PC-9 (cell line): Measurements from ENCODE around the gene ASMT. TPM values are rescaled to one million over a fixed set of nuclear protein-coding genes. Genes with fewer than 3 reads are reported as not detected.
"Not testable (repeated sequence)": the region's sequence is repeated elsewhere in the genome, so short reads cannot be mapped to it uniquely, and the experiment has no call there.

ENCODE experiments used
- BruUV-seq: library from RNA; stranded (reverse); fragments of 400-500 nt; replicated peaks from 2 replicates; lab custom pipeline; 2021; lab: Mats Ljungman, UMichigan
- CTCF ChIA-PET: fragments of 300-600 bp; sonication (Branson Sonifier 250); formaldehyde crosslinking; loops from one replicate; lab custom pipeline; 2022; ENCODE audit warnings: antibody characterized with exemption; lab: Charles Lee
- POLR2A ChIA-PET: fragments of 300-600 bp; sonication (Branson Sonifier 250); formaldehyde crosslinking; loops from one replicate; lab custom pipeline; 2022; ENCODE audit warnings: antibody characterized with exemption; ENCODE audit not compliant: unreplicated experiment; lab: Charles Lee
- DNase-seq, 2 experiments: peaks; one replicate each; pipeline versions ENCODE4 v3.0.0 to v3.0.0-alpha.2; 2015 to 2022; ENCODE audit warnings: mixed read lengths in 1 of 2
- H2AFZ ChIP-seq: fragments of 200-600 bp; sonication (generic); 2 replicates; pipeline ENCODE4 v1.8.1; 2017; ENCODE audit warnings: antibody characterized with exemption
- H3F3A ChIP-seq: fragments of 200-600 bp; sonication (generic); 2 replicates; pipeline ENCODE4 v1.8.1; 2017; ENCODE audit warnings: antibody characterized with exemption, mild to moderate bottlenecking, low read depth; ENCODE audit not compliant: insufficient read depth
- H3K27ac ChIP-seq: fragments of 200-600 bp; sonication (generic); 2 replicates; pipeline ENCODE4 v1.6.1; 2016; ENCODE audit warnings: mixed run types
- H3K27me3 ChIP-seq: fragments of 200-600 bp; sonication (generic); 2 replicates; pipeline ENCODE4 v1.6.1; 2016; ENCODE audit warnings: low read depth, mixed run types; ENCODE audit not compliant: insufficient read depth
- H3K36me3 ChIP-seq: fragments of 200-600 bp; sonication (generic); 2 replicates; pipeline ENCODE4 v1.6.1; 2016; ENCODE audit warnings: low read depth, mixed run types
- H3K4me1 ChIP-seq: fragments of 200-600 bp; sonication (generic); replicated peaks from 2 replicates; pipeline ENCODE4 v1.6.1; 2016; ENCODE audit warnings: mixed run types; ENCODE audit not compliant: insufficient read depth
- H3K4me2 ChIP-seq: fragments of 200-600 bp; sonication (generic); 2 replicates; pipeline ENCODE4 v1.6.1; 2017; ENCODE audit warnings: mixed run types
- H3K4me3 ChIP-seq: fragments of 200-600 bp; sonication (generic); 2 replicates; pipeline ENCODE4 v1.6.1; 2016; ENCODE audit warnings: mixed run types
- H3K79me2 ChIP-seq: fragments of 200-600 bp; sonication (generic); 2 replicates; pipeline ENCODE4 v1.6.1; 2017; ENCODE audit warnings: low read depth, mixed run types
- H3K9me2 ChIP-seq: fragments of 200-600 bp; sonication (generic); 2 replicates; pipeline ENCODE4 v1.8.1; 2017; ENCODE audit warnings: mild to moderate bottlenecking; ENCODE audit not compliant: insufficient read depth
- H3K9me3 ChIP-seq: fragments of 200-600 bp; sonication (generic); 2 replicates; pipeline ENCODE4 v1.8.1; 2016; ENCODE audit warnings: low read depth; ENCODE audit not compliant: insufficient read depth
- H4K20me1 ChIP-seq: fragments of 200-600 bp; sonication (generic); 2 replicates; pipeline ENCODE4 v1.8.1; 2017; ENCODE audit not compliant: insufficient read depth
- CTCF ChIP-seq: fragments of 200-600 bp; sonication (generic); conservative IDR thresholded peaks from 2 replicates; pipeline ENCODE4 v1.6.1; 2017; ENCODE audit warnings: mixed run types, antibody characterized with exemption, mild to moderate bottlenecking, moderate library complexity
- EZH2 ChIP-seq: fragments of 200-600 bp; sonication (generic); IDR thresholded peaks from 2 replicates; pipeline ENCODE4 v1.8.0; 2017; ENCODE audit warnings: antibody characterized with exemption, low read depth
- intact Hi-C: fragments of 100-400 bp; cut with micrococcal nuclease; formaldehyde crosslinking; loops from one replicate; pipeline ENCODE4 v1.10.0; 2022; ENCODE audit not compliant: unreplicated experiment
- total RNA-seq: library from RNA; stranded (reverse); gene quantifications from 2 replicates; pipeline ENCODE4 v1.2.3, GENCODE V29; 2021

ASMT gene
- total RNA-seq, 1 experiment from 2014 or later, result not detected

GRCh38 chrX:1676866-1677265 is 62.0 kb downstream of the ASMT start:
- H3F3A ChIP-seq, result no peaks in the 10 kb centered on the region
- H3K9me2 ChIP-seq, result no peaks in the 10 kb centered on the region
- no peaks in the 10 kb centered on the region for H3K79me2 ChIP-seq
- no peaks in the 10 kb centered on the region for H3K4me1 ChIP-seq
- no peak overlapping the region for H2AFZ ChIP-seq
- intact Hi-C loops, result no loop called here
- peaks cover 44% of the 10 kb centered on the region for H3K27me3 ChIP-seq
- no peak overlapping the region for H3K4me3 ChIP-seq
- H3K27ac ChIP-seq, result no peak overlapping the region
- H3K36me3 ChIP-seq, result no peaks in the 10 kb centered on the region
- TF ChIP-seq EZH2 (no peak), CTCF (no peak)
- H3K4me2 ChIP-seq, result no peak overlapping the region
- no peaks in the 10 kb centered on the region for H3K9me3 ChIP-seq
- DNase-seq, result no peak
- BruUV-seq, result no TSS peak
- POLR2A ChIA-PET, result no interaction called here
- CTCF ChIA-PET, result no interaction called here
- no peaks in the 10 kb centered on the region for H4K20me1 ChIP-seq

- Histone ChIP-seq H2AFZ (no peak overlapping the region), H3F3A (no peaks in the 10 kb centered on the region), H3K27me3 (peaks cover 43% of the 10 kb centered on the region), H3K4me2 (no peak overlapping the region), H3K9me2 (no peaks in the 10 kb centered on the region), H3K79me2 (no peaks in the 10 kb centered on the region), H3K9me3 (no peaks in the 10 kb centered on the region), H3K4me1 (no peaks in the 10 kb centered on the region), H4K20me1 (no peaks in the 10 kb centered on the region), H3K27ac (no peak overlapping the region), H3K4me3 (no peak overlapping the region), H3K36me3 (no peaks in the 10 kb centered on the region)
- intact Hi-C loops, result no loop called here
- ChIA-PET CTCF (no interaction called here), POLR2A (no interaction called here)
- no peak for TF ChIP-seq CTCF
- no peak for TF ChIP-seq EZH2
- no peak for DNase-seq
- no TSS peak for BruUV-seq
Measured at GRCh38 chrX:1679238-1679637, 64.4 kb downstream of the ASMT start.

GRCh38 chrX:1681439-1681838 is 66.6 kb downstream of the ASMT start:
- no peak for TF ChIP-seq CTCF
- no peak for TF ChIP-seq EZH2
- H3F3A ChIP-seq, result no peaks in the 10 kb centered on the region
- no peak for DNase-seq
- H3K9me3 ChIP-seq, result no peaks in the 10 kb centered on the region
- H3K79me2 ChIP-seq, result no peaks in the 10 kb centered on the region
- no peaks in the 10 kb centered on the region for H3K36me3 ChIP-seq
- CTCF ChIA-PET, result no interaction called here
- H3K27me3 ChIP-seq, result peaks cover 49% of the 10 kb centered on the region
- no peak overlapping the region for H3K27ac ChIP-seq
- no peaks in the 10 kb centered on the region for H4K20me1 ChIP-seq
- H3K4me2 ChIP-seq, result no peak overlapping the region
- no peak overlapping the region for H2AFZ ChIP-seq
- H3K9me2 ChIP-seq, result no peaks in the 10 kb centered on the region
- POLR2A ChIA-PET, result no interaction called here
- H3K4me1 ChIP-seq, result no peaks in the 10 kb centered on the region
- H3K4me3 ChIP-seq, result no peak overlapping the region
- intact Hi-C loops, result no loop called here
- BruUV-seq, result no TSS peak

- POLR2A ChIA-PET, H4K20me1 ChIP-seq, H3K79me2 ChIP-seq, H3F3A ChIP-seq, DNase-seq, H3K4me3 ChIP-seq, intact Hi-C loops, H3K27ac ChIP-seq, BruUV-seq, H2AFZ ChIP-seq, H3K4me1 ChIP-seq, CTCF ChIA-PET, H3K36me3 ChIP-seq, H3K9me2 ChIP-seq, H3K4me2 ChIP-seq, H3K9me3 ChIP-seq: not testable (repeated sequence)
- peaks cover 45% of the 10 kb centered on the region for H3K27me3 ChIP-seq
Measured at GRCh38 chrX:1681856-1682255, 67.0 kb downstream of the ASMT start.

DNA sequence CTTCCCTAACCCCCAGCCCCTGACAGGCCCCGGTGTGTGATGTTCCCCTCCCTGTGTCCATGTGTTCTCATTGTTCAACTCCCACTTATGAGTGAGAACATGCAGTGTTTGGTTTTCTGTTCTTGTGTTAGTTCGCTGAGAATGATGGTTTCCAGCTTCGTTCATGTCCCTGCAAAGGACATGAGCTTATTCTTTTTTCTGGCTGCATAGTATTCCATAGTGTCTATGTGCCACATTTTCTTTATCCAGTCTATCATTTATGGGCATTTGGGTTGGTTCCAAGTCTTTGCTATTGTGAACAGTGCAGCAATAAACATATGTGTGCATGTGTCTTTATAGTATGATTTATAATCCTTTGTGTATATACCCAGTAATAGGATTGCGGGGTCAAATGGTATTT is 67.6 kb downstream of the ASMT start:
- H3K4me2 ChIP-seq, H4K20me1 ChIP-seq, intact Hi-C loops, H3K4me1 ChIP-seq, H3K27ac ChIP-seq, POLR2A ChIA-PET, H3K9me3 ChIP-seq, CTCF ChIA-PET, H3K9me2 ChIP-seq, H3F3A ChIP-seq, H3K79me2 ChIP-seq, H2AFZ ChIP-seq, DNase-seq, H3K4me3 ChIP-seq, BruUV-seq, H3K36me3 ChIP-seq: not testable (repeated sequence)
- H3K27me3 ChIP-seq, result peaks cover 42% of the 10 kb centered on the region
